GM18867 (cell line): ENCODE results near the gene APC2.
"Not testable (repeated sequence)": the region's sequence is repeated elsewhere in the genome, so short reads cannot be mapped to it uniquely, and the experiment has no call there.

Experiments used
- ATAC-seq: cut with Tn5 transposase; IDR thresholded peaks from one replicate; pipeline ENCODE4 v1.9.1; 2021; ENCODE audit warnings: mild to moderate bottlenecking, moderate library complexity; ENCODE audit not compliant: unreplicated experiment

APC2 gene

DNA sequence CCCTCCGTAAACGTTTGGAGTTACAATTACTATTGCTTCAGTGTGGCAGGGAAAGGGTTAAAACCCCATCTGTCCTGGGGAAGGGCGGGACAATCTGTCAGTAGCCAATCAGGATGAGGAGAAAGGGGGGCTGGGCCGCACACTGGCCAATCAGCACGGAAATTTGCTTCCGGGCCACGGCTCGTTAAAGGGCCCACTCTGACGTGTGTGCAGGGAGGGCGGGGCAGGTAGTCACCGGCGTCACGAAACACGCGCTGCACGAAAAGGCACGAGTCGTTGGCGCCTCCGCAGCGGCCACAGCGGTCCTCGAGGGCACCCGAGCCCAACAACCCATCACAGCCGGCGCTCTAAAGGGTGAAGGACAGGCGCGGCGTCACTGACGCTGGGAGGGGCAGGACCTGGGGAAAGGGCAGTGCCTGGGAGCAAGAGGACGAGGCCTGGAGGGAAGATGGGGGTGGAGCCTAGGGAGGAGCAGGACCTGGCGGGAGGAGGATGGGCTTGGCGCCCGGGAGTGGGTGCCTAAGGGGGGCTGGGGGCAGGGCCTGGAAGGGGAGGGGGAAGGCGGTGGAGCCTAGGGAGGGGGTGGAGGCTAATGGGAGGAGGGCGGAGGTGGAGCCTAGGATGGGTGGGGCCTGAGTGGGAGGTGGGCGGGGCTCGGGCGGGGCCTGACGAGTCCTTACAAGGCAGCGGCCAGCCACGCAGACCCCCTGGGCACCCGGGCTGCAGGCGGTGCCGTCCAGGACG, 58.0 kb downstream of the APC2 start:
- ATAC-seq = no peak

DNA sequence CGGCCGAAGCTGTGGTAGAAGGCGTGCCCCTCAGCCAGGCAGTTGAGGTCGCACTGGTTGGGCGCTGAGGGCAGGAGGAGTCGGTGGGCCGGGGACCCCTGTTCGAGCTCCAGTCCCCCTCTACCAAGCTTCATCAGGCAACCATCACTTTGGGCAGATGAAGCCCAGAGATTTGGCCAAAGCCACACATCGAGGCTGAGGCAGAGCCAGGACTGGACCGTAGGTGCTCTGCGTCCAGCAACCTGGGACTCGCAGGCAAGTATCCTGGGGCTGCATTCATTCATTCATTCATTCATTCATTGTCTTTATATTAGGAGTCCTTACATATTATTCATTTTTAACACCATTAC, 58.6 kb downstream of the APC2 start:
- ATAC-seq = no peak

DNA sequence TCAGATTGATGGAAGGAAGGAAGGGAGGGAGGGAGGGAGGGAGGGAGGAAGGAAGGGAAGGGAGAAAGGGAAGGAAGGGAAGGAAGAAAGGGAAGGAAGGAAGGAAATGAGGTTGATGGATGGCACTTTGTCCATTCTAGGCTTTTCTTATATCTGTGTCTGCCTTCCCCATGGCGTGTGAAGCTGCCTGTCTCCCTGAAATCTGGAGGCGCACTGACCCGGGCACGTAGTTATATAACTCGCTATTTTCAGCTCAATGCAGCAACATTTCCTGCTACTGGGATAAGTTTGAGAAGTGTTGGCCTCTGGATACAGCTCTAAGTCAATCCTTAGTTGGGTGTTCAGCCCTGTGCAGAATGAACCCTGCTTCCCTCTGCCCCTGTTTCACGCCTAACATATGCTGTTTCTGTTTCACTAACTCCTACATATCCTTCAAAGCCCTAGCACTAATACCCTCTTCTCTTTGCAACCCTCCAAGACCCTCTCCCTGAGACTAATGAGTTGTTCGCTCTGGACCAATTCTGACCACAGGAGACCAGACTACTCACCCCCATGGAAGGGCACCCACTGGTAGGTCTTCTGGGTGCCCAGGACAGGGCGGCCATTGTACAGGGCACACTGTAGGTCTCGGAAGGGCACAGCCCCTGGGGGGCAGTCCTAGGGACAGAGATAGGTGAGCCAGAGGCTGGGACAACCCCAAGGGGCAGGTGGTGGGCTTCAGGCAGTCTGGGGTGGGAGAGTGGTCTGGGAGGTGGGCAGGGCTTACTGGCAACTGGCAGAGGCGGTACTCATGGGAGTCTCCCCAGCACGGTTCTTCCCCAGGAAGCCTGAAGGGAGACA, 59.9 kb downstream of the APC2 start:
- no peak for ATAC-seq

DNA sequence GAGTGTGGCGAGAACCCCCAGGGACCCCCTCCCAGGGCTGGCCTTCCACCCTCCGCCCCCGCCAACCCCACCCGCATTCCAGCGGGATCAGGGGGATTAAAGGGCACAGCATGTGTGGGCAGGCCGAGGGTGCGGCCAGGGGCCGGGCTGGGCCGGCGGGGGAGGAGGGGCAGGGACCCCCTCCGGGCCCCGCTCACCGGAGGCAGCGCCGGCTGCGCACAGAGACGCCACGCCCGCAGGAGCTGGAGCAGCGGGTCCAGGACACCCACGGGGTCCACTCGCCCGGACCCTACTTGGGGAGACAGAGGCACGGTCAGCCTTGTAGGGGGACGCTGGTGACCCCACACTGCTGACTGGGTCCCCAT, 60.5 kb downstream of the APC2 start:
- no peak for ATAC-seq

DNA sequence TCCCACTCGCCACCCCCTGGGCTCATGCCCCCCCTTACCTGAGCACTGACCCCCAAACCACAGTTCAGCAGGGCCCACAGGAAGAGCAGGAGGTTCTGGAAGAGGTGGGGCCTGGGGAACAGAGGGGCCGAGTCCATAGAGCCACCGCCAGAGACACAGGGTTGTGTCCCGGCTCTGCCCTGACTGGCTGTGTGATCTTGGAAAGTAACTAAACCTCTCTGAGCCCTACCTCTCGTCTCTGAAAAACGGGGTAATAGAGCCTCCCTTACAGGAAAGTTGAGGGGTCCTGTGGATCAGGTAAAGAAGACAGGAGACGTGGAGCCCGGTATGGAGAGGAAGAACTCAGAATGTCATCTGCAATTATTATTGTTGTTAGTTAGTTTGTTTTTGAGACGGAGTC, 60.9 kb downstream of the APC2 start:
- no peak for ATAC-seq

DNA sequence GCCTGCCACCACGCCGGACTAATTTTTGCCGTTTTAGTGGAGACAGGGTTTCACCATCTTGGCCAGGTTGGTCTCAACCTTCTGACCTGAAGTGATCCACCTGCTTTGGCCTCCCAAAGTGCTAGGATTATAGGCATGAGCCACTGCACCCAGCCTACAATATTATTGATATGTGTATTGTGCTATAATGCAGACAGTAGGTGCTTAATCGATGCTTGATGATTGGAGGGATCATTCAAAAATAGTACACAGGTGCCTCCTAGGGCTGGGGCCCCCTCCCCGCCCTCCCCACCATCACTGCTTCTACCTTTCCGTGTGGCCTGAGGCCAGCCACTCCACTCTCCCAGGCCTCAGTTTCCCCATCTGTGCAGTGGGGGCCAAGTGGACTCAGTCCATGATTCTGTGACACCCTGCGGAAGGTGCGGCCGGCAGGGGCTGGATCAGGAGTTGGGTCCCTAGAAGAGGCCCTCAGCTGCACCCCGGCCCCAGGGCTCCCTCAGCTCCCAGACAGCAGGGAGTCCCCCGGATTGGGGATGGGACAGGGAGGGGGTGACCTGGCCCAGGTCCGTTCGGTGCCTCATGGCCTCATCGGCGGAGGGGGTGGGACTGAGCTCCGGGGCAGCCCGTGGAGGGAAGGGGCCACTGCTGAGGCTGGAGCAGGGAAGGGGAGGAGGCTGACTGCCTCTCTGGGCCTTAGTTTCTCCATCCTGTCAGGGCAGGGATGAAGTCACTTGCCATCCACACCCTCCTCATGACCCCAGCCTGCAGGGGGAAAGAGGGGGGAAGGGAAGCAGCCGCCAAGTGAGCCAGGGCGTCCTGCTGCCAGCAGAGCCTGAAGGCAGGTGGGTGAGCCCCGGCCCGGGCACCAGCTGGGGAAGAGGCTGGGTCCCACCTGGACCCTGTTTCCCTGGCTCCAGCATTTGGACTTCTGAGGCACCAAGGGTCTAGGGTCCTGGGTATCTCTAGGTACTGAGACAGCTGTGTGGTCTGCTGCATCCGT, 61.7 kb downstream of the APC2 start:
- ATAC-seq = no peak

DNA sequence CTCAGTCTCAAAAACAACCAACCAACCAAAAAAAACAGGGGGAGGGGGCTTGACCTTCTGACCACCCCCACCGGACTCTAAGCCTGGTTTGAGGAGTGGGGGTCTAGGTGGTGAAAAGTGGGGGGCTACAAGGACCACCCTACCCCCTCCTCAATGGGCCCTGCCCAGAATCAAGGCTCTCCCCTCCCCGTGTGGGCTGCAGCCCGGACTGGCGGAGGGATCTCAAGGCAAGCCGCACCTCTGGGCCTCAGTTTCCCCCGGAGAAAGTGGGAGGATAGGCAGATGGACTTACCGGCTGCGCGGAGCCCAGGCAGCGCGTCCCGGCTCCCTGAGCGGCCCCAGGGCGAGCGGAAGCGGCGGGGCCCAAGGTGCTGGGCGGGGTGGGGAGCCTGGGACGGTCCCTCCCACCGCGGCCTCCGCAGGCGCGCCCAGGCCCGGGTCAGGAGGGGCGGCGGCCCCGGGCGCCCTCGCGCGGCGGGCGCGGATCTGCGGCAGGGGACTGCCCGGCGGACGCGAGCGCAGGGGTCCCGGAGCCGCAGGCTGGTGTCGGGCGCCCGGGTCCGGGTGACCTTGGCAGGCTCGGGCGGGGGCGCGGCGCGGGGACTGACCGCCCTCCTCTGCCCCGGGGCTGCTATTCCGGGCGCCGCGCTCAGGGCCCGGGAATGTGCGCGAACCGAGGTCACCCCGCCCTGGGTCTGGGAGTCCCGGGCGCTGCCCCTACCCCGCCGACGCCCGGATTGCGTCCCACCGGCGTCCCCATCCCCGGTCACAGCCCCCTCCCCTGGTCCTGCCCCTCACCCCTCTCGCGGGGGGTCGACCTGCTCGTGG, 63.0 kb downstream of the APC2 start, which contains the start of gene ADAMTSL5:
Gene ADAMTSL5, minus strand, starts transcription at position 349 of the 828 bp plus-strand sequence. CDS start 2,076 bp downstream, outside the sequence.
- no peak for ATAC-seq

DNA sequence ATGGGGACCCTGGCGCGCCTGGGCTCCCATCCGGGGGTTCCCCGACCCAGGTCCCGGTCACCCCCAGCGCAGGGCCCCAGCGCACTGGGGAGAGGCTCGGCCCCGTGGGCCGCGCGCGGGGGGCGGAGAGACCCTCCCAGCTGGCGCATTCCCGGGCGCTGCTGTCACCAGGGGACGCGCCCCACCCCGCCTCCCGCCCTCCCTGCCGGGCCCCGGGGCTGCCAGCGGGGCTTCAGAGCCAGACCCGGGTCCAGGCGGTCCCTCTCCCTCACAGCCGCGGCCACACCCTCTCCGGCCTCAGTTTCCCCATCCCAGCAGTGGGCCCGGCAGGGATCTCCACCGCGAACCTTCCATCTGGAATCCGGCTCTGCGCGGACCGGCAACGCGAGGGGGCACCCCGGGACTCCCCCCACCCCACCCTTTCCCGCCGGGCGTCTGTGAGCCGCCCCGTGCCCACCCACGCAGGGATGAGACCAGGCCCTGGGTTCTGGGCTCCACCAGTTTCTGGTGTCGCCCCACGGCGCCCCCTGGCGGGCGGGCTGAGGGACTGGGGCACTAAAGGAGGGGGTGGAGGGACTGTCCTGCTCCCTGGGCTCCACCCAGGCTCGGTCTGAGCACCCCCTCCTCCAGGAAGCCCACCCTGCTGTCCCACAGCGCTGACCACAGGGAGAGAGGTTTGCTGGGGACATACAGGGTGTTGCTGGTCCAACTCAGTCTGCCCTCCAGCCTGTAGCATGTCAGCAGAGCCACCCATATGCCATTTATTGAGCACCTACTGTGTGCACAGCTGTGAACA, 63.8 kb downstream of the APC2 start:
- no peak for ATAC-seq

DNA sequence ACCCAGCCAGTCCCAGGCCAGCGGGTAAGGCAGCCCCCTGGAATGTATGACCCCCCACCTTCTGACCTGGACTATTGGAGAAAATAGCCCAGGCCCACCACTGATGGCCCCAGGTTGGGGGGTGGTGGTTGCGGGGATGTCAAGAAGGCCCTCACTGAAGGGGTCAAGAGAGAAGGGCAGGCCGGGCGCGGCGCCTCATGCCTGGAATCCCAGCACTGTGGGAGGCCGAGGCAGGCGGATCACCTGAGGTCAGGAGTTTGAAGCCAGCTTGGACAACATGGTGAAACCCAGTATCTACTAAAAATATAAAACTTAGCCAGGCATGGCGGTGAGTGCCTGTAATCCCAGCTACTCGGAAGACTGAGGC, 64.4 kb downstream of the APC2 start:
- ATAC-seq = no peak

DNA sequence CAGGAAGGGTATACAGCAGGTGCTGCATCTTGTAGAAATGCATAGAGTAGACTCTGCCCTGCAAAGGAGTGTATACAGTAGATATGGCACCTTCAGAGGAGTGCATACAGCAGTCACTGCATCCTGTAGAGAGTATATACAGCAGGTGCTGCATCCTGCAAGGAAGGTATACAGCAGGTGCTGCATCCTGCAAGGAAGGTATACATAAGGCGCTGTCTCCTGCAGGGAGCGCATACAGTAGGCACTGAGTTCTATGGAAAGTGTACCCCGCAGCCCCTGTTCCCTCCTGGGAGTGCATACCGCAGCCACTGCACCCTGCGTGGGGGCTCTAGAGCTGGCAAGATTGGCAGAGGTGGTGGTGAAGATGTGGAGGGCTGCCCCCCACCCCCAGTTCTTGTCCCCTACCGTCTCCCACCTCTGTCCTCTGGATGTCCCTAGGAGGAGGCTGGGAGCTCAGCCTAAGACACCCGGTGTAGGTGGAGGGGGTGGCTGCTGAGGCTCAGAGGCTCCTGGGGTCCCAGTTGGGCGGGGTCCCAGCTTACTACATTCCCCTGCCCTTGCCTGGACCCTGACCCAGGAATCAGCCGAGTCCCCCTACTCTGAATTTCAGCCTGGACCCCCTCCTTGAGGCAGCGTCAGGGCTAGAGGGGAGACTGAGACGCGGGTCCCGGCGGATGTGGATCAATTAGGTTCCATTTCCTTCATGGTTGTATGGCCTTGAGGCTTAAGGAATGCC, 65.2 kb downstream of the APC2 start:
- no peak for ATAC-seq

DNA sequence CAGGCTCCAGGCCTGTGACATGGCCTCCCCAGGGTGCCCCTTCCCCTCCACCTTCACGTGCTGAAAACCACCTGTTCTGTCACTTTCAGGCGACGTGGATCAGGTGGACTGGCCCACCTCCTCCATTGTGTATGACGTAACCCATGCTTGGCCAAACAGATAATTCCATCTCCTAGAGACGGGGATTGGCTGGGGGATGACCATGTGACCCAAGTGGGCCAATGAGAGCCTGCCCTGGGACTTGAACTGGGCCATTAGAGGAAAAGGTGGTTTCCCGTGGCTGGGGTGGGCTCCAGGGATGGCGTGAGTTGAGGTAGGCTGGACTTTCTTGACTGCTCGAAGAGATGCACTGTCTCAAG, 66.5 kb downstream of the APC2 start:
- no peak for ATAC-seq

DNA sequence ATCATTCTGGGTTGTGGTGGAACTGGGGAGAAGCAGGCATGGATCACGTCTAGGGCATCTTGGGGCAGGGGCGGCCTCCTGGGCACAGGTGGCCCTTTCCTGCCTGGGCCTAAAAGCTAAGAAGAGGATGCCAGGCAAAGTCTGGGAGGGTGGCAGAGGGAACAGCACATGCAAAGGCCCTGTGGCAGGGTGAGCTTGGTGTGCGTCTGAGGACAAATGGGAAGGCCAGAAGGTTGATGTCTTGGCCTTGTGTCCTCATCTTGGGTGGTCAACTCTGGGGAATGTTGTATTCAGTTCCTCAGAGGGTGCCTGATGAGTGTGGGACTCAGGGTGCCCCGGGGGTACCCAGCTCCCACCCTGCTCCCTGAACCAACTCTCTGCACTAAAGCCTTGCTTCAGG, 68.5 kb downstream of the APC2 start:
- ATAC-seq = no peak

DNA sequence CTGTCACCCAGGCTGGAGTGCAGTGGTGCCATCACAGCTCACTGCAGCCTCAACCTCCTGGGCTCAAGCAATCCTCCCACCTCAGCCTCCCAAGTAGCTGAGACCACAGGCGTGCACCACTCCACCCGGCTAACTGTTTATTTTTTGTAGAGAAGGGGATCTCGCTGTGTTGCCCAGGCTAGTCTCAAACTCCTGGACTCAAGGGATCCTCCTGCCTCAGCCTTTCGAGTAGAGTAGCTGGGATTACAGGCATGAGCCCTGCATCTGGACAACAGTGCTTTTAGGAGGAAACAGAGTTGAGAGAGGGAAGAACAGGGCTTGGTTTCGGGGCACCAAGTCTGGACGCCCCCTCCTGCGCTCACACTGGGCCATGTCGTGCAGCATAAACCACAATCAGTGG, 69.9 kb downstream of the APC2 start:
- not testable (repeated sequence) for ATAC-seq

DNA sequence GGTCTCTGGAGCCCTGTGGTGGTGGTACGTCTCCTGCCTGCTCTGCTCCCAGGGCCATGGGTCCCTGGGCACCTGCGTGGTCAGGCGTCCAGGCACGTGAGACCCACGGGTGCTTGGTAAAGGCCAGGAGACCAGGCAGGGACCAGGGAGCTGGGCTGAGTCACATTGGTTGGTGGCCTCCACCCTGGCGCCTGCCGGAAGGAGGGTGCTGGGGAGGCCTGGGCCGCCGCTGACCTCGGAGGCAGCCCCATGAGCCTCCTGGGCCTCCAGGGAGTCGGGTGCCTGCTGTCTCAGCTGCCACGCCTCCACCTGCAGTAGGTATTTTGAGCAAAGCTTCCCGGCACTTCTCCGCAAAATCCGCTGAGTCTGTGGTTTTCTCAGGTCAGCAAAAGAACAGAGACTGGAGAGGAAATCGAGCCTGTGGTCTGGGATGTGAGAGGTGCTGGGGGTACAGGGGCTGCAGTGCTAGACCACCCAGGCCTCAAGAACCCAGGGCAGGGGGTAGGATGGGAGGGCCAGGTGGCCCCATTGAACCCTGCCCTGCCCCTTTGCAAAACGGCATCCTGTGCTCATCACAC, 70.4 kb downstream of the APC2 start:
- ATAC-seq = no peak

DNA sequence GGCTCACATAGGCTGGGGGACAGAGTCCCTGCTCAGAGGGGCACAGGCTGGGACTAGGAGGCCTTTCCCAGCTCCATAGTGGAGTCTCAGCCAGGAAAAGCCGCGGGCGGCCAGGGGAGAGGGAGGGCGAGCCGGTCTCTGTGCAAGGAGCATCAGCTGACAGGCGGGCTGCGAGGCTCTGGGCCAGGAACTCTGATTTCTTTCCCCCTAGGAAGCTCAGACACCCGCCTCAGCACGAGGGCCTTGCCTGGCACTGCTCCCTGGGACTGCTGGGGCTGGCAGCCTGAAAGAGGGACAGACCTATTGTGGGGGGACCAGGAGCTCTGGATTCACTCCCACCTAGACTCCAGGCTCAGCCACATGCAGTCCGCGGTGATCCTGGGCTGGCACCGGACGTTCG, 71.7 kb downstream of the APC2 start:
- no peak for ATAC-seq

DNA sequence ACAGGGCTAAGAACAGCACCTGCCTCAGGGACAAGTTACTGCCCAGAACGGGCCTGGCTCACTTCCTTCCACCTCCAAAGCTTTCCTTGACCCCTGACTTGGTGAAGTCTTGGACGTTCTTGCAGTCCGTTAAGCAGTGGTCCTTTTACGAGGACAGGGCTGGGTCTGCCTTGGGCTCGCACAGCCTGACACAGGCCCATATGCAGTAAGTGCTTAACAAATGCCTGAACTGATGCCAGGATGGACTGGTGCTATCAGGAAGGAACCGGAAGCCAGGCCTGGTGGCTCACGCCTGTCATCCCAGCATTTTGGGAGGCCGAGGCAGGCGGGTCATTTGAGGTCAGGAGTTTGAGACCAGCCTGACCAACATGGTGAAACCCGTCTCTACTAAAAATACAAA, 72.1 kb downstream of the APC2 start:
- ATAC-seq = no peak

DNA sequence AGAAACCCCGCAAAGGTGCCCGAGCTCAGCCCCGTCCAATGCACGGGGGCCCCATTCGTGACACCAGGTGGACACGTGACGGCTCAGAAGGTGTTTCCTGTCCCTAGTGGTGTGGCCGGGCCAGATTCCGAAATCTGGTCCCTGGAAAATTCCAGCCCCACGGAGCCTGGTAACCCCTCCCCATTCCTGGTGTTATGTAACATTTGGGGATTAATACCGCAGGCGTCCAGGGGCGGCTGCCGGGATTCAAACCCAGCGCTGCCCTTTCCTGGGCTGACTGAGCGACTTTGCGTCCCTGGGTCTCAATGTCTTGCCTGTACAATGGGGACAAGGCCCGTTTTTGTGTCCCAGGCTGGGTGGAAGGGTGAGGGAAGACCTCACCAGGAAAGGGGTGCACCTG, 72.9 kb downstream of the APC2 start:
- no peak for ATAC-seq
